Ishikawa (cell line): ENCODE measurements around the gene HFE.

Experiments used
- CEBPB ChIP-seq: IDR thresholded peaks from 2 replicates; pipeline ENCODE4 v1.6.1; 2012
- CREB1 ChIP-seq: IDR thresholded peaks from 2 replicates; pipeline ENCODE4 v1.6.1; 2012; ENCODE audit warnings: low read depth
- FOXM1 ChIP-seq: IDR thresholded peaks from 2 replicates; pipeline ENCODE4 v1.6.1; 2012; ENCODE audit warnings: low read depth, borderline replicate concordance
- RAD21 ChIP-seq: IDR thresholded peaks from 2 replicates; pipeline ENCODE4 v1.6.1; 2012; ENCODE audit warnings: low read depth
- REST ChIP-seq: IDR thresholded peaks from 2 replicates; pipeline ENCODE4 v1.6.1; 2012; ENCODE audit warnings: low read depth, mild to moderate bottlenecking
- USF1 ChIP-seq: IDR thresholded peaks from 2 replicates; pipeline ENCODE4 v1.6.1; 2012

GRCh38 chr6:26133730-26134129, 46.5 kb downstream of the HFE start:
- TF ChIP-seq RAD21: no peak
- no peak for TF ChIP-seq USF1
- no peak for TF ChIP-seq REST
- TF ChIP-seq CEBPB: no peak
- TF ChIP-seq FOXM1: no peak
- no peak for TF ChIP-seq CREB1
